Measurements from ENCODE around the gene ARGFX.

The ARGFX gene

GRCh38 chr3:121601212-121601812, 33.6 kb downstream of the ARGFX start:
- no peak for DNase-seq

GRCh38 chr3:121604759-121605158, 37.0 kb downstream of the ARGFX start:
- DNase-seq, result no peak

- DNase-seq, result no peak
These were observed 38.4 kb downstream of the ARGFX start for GRCh38 chr3:121606106-121606505.
